Astrocyte (in vitro differentiated cells and primary cell): ENCODE results near the gene RPS2.

Experiments used
- CTCF ChIP-seq: IDR thresholded peaks from 2 replicates; pipeline ENCODE4 v1.5.1; 2011; ENCODE audit warnings: low read depth, mild to moderate bottlenecking, inconsistent platforms, low read length, moderate library complexity; ENCODE audit not compliant: insufficient read depth
- EZH2 ChIP-seq: IDR thresholded peaks from 2 replicates; pipeline ENCODE4 v1.6.1; 2012; ENCODE audit warnings: mild to moderate bottlenecking, low read length, inconsistent platforms; ENCODE audit not compliant: insufficient read depth

- TF ChIP-seq CTCF (no peak), EZH2 (no peak)
These were observed 24.1 kb downstream of the RPS2 start for GRCh38 chr16:1940273-1941161.
